OCI-LY3 (cell line): ENCODE data around the gene PRR12.

ENCODE experiments used
- CTCF ChIP-seq: fragments of 200-600, 300-600 bp; sonication (generic); IDR thresholded peaks from 2 replicates; pipeline ENCODE4 v1.5.1; 2014; ENCODE audit warnings: antibody characterized with exemption, low read length, low read depth
- EZH2phosphoT487 ChIP-seq: fragments of 200-600 bp; shearing (Covaris generic); IDR thresholded peaks from 2 replicates; pipeline ENCODE4 v1.6.1; 2018; ENCODE audit warnings: antibody characterized with exemption, mixed run types, low read depth

- TF ChIP-seq CTCF (peak; percentile 48), EZH2phosphoT487 (no peak)
Measured at GRCh38 chr19:49570997-49571676, 19.8 kb upstream of the PRR12 start.
